Activated naive CD8-positive, alpha-beta T cell (primary cell): ENCODE measurements around the gene TMEM63A.
"Not testable (repeated sequence)": the region's sequence is repeated elsewhere in the genome, so short reads cannot be mapped to it uniquely, and the experiment has no call there.

Experiments
- H3K27ac Mint-ChIP-seq: one replicate; pipeline ENCODE4 v1.8.0; 2021; ENCODE audit warnings: mixed read lengths
- H3K27me3 Mint-ChIP-seq: one replicate; pipeline ENCODE4 v1.8.0; 2021; ENCODE audit warnings: mixed read lengths
- H3K36me3 Mint-ChIP-seq: one replicate; pipeline ENCODE4 v1.8.0; 2021; ENCODE audit warnings: mixed read lengths
- H3K4me1 Mint-ChIP-seq: one replicate; pipeline ENCODE4 v1.8.0; 2021; ENCODE audit warnings: low read depth, mixed read lengths
- H3K4me3 Mint-ChIP-seq: one replicate; pipeline ENCODE4 v1.8.0; 2021; ENCODE audit warnings: mild to moderate bottlenecking, mixed read lengths
- H3K9me3 Mint-ChIP-seq: one replicate; pipeline ENCODE4 v1.8.0; 2021; ENCODE audit warnings: low read depth, mixed read lengths

TMEM63A gene

DNA sequence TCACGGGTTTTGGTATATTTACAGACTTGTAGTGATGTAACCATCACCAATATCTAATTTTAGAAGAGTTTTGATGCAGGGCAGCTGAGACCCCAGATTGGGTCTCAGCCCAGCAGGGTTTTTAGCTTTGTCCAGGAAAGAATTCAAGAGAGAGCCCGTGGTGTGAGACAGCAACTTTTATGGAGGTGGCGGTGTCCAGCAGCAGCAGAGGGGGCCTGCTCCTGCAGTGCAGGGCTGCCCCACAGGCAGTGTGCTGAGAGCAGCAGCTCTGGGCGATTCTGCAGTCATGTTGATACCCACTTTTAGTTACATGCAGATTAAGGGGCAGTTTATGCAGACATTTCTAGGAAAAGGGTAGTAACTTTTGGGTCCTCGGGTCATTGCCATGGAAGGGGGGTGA, 74.0 kb downstream of the TMEM63A start:
- Mint-ChIP-seq H3K9me3 (no peaks in the 10 kb centered on the region), H3K36me3 (no peaks in the 10 kb centered on the region), H3K27me3 (no peaks in the 10 kb centered on the region), H3K27ac (no peak overlapping the region), H3K4me1 (peaks cover 13% of the 10 kb centered on the region), H3K4me3 (no peak overlapping the region)

DNA sequence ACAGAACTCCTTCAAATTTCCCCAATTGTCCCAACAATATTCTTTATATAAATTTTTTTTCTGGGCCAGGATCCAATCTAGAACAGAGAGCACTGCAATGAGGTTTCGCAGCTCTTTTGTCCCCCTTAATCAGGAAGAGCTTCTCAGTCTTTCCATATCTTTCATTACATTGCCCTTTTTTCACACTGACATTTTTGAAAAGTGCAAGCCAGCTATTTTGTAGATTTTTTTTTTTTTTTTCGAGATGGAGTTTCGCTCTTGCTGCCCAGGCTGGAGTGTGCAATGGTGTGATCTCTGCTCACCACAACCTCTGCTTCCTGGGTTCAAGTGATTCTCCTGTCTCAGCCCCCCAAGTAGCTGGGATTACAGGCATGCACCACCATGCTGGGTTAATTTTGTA, 75.4 kb downstream of the TMEM63A start:
- not testable (repeated sequence) for H3K27me3 Mint-ChIP-seq, H3K4me3 Mint-ChIP-seq, H3K9me3 Mint-ChIP-seq, H3K36me3 Mint-ChIP-seq, H3K27ac Mint-ChIP-seq
- peaks cover 13% of the 10 kb centered on the region for H3K4me1 Mint-ChIP-seq

DNA sequence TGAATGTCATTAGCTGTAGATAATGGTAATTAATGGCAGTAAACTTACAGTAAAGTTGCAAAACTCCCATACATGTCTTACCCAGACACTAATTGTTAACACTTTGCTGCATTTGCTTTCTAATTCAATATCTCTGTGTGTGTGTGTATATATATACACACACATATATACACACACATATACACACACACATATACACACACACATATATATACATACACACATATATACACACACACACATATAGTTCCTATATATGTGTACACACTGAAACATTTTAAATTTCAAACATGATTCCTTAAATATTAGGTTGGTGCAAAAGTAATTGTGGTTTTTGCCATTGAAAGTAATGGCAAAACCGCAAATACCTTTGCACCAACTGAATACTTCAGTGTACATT, 75.9 kb downstream of the TMEM63A start:
- no peak overlapping the region for H3K4me3 Mint-ChIP-seq
- no peaks in the 10 kb centered on the region for H3K9me3 Mint-ChIP-seq

DNA sequence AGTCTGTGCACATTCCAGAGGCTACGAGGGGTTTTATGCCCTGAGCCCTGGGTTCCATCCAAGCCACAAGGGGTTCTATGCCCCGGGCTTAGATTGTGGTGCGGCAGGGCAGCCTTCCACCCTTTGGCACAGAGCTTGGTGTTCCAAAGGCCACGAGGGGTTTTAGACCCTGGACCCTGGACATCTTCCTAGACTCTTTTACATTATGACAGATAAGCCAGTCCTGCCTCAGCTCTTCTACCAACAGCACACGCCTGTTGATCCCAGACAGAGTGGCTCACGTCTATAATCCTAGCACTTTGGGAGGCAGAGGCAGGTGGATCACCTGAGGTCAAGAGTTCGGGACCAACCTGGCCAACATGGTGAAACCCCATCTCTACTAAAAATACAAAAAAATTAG, 81.0 kb downstream of the TMEM63A start:
- not testable (repeated sequence) for H3K27ac Mint-ChIP-seq, H3K27me3 Mint-ChIP-seq, H3K4me1 Mint-ChIP-seq, H3K9me3 Mint-ChIP-seq, H3K36me3 Mint-ChIP-seq, H3K4me3 Mint-ChIP-seq

More for the DNA sequence above, 75.9 kb downstream of the TMEM63A start:
- no peaks in the 10 kb centered on the region for H3K27me3 Mint-ChIP-seq
- H3K27ac Mint-ChIP-seq, result no peak overlapping the region
- peaks cover 13% of the 10 kb centered on the region for H3K4me1 Mint-ChIP-seq
- peaks cover 2% of the 10 kb centered on the region for H3K36me3 Mint-ChIP-seq

DNA sequence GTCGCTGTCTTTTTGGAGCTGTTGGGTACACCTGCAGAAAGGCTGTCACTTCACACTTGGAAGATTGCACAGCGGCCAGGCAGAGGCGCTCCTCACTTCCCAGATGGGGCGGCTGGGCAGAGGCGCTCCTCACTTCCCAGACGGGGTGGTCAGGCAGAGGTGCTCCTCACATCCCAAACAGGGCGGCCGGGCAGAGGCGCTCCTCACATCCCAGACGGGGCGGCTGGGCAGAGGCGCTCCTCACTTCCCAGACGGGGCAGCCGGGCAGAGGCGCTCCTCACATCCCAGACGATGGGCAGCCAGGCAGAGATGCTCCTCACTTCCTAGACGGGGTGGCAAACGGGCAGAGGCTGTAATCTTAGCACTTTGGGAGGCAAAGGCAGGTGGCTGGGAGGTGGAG, 86.1 kb downstream of the TMEM63A start:
- not testable (repeated sequence) for H3K9me3 Mint-ChIP-seq, H3K27ac Mint-ChIP-seq, H3K27me3 Mint-ChIP-seq, H3K4me3 Mint-ChIP-seq, H3K4me1 Mint-ChIP-seq
- H3K36me3 Mint-ChIP-seq, result peaks cover 25% of the 10 kb centered on the region
